ENCODE measurements around the gene MRFAP1. TPM values are rescaled to one million over a fixed set of nuclear protein-coding genes. Genes with fewer than 3 reads are reported as not detected.

Gene MRFAP1
- polyA plus RNA-seq, 3 donors, result 72.1 to 180 (median 171) TPM

- no peak overlapping the region for H2AFZ ChIP-seq (ENCODE audit: insufficient read depth, low read depth, low read length, poor library complexity, severe bottlenecking)
- H3K4me3 Mint-ChIP-seq, result no peak overlapping the region
- 96% methylated on average over 6 of the region's 9 CpGs for WGBS (ENCODE audit: insufficient coverage)
- no peaks in the 10 kb centered on the region for H4K20me1 ChIP-seq (ENCODE audit: insufficient read depth, low read length)
- no peak for DNase-seq
- no peaks in the 10 kb centered on the region for H3K4me1 ChIP-seq (ENCODE audit: control insufficient read depth in 1 of 2, insufficient read depth in 2 of 2, low read length in 2 of 2)
- peaks cover 3 to 5% (median 3%) of the 10 kb centered on the region in 3 donors for H3K27me3 Mint-ChIP-seq (ENCODE audit: low read depth in 3 of 3)
- H3K4me1 Mint-ChIP-seq, result no peaks in the 10 kb centered on the region
- H3K36me3 ChIP-seq (replicated peaks in 1 of 2; ENCODE audit: control insufficient read depth in 1 of 2, insufficient read depth in 2 of 2, low read length in 2 of 2), result peaks cover 7 to 12% of the 10 kb centered on the region in 2 donors
- no peak overlapping the region for H3K27ac ChIP-seq (ENCODE audit: low read depth in 1 of 2, low read length in 2 of 2)
- H3K4me2 ChIP-seq (replicated peaks; ENCODE audit: extremely low read depth, low read length, poor library complexity, severe bottlenecking), result no peak overlapping the region
- peaks cover 0 to 2% (median 0%) of the 10 kb centered on the region in 7 donors for H3K9me3 Mint-ChIP-seq
- intact Hi-C loops (cut with micrococcal nuclease), result no loop called here
- H3K79me2 ChIP-seq (ENCODE audit: insufficient read depth, low read length), result no peaks in the 10 kb centered on the region
- no peak overlapping the region for H3K4me3 ChIP-seq (replicated peaks in 1 of 3; ENCODE audit: low read depth in 2 of 3, low read length in 3 of 3)
- H3K36me3 Mint-ChIP-seq, result peaks cover 16% of the 10 kb centered on the region in 2 donors
- H3K27me3 ChIP-seq (ENCODE audit: control insufficient read depth in 2 of 2, insufficient read depth in 2 of 2, low read length in 2 of 2), result no peaks in the 10 kb centered on the region
- H3K9me3 ChIP-seq (replicated peaks in 1 of 2; ENCODE audit: control insufficient read depth in 1 of 2, insufficient read depth in 1 of 2, low read length in 2 of 2), result no peaks in the 10 kb centered on the region
- no peak overlapping the region for H3K9ac ChIP-seq (ENCODE audit: insufficient read depth, low read length, poor library complexity, severe bottlenecking)
- TF ChIP-seq CTCF (IDR thresholded peaks at IDR 0.05), result no peak
- no peak overlapping the region for H3K27ac Mint-ChIP-seq
These were observed 15.2 kb upstream of the MRFAP1 start for GRCh38 chr4:6625256-6625655.

- Histone ChIP-seq H3K4me1 (ENCODE audit: control insufficient read depth in 1 of 2, insufficient read depth in 2 of 2, low read length in 2 of 2) (no peaks in the 10 kb centered on the region), H3K9ac (ENCODE audit: insufficient read depth, low read length, poor library complexity, severe bottlenecking) (no peak overlapping the region), H2AFZ (ENCODE audit: insufficient read depth, low read depth, low read length, poor library complexity, severe bottlenecking) (no peak overlapping the region), H3K9me3 (replicated peaks in 1 of 2; ENCODE audit: control insufficient read depth in 1 of 2, insufficient read depth in 1 of 2, low read length in 2 of 2) (no peaks in the 10 kb centered on the region), H4K20me1 (ENCODE audit: insufficient read depth, low read length) (no peaks in the 10 kb centered on the region), H3K27ac (ENCODE audit: low read depth in 1 of 2, low read length in 2 of 2) (no peak overlapping the region), H3K4me3 (replicated peaks in 1 of 3; ENCODE audit: low read depth in 2 of 3, low read length in 3 of 3) (no peak overlapping the region), H3K4me2 (replicated peaks; ENCODE audit: extremely low read depth, low read length, poor library complexity, severe bottlenecking) (no peak overlapping the region), H3K27me3 (ENCODE audit: control insufficient read depth in 2 of 2, insufficient read depth in 2 of 2, low read length in 2 of 2) (no peaks in the 10 kb centered on the region), H3K36me3 (replicated peaks in 1 of 2; ENCODE audit: control insufficient read depth in 1 of 2, insufficient read depth in 2 of 2, low read length in 2 of 2) (peaks cover 4 to 6% of the 10 kb centered on the region in 2 donors), H3K79me2 (ENCODE audit: insufficient read depth, low read length) (no peaks in the 10 kb centered on the region)
- Mint-ChIP-seq H3K9me3 (peaks cover 0 to 2% (median 0%) of the 10 kb centered on the region in 7 donors), H3K36me3 (peaks cover 9 to 10% of the 10 kb centered on the region in 2 donors), H3K27me3 (ENCODE audit: low read depth in 3 of 3) (peaks cover 3 to 5% (median 3%) of the 10 kb centered on the region in 3 donors), H3K27ac (no peak overlapping the region), H3K4me3 (no peak overlapping the region), H3K4me1 (no peaks in the 10 kb centered on the region)
- WGBS (ENCODE audit: insufficient coverage), result 81% methylated on average over 5 of the region's 11 CpGs
- intact Hi-C loops (cut with micrococcal nuclease), result no loop called here
- TF ChIP-seq CTCF (IDR thresholded peaks at IDR 0.05), result no peak
- DNase-seq, result no peak
These were observed 14.4 kb upstream of the MRFAP1 start for GRCh38 chr4:6626066-6626465.

Measured in CD14-positive monocyte (primary cell).